Mesendoderm (in vitro differentiated cells): Measurements from ENCODE around the gene TLL2.

Experiments used
- DNase-seq: peaks from one replicate; pipeline ENCODE4 v3.0.0; 2013
- H2AK5ac ChIP-seq: 2 replicates; pipeline ENCODE4 v1.6.1; 2013; ENCODE audit warnings: low read length, inconsistent platforms
- H2BK120ac ChIP-seq: 2 replicates; pipeline ENCODE4 v1.6.1; 2013; ENCODE audit warnings: low read depth, mild to moderate bottlenecking, low read length, moderate library complexity, mixed read lengths
- H2BK15ac ChIP-seq: replicated peaks from 2 replicates; pipeline ENCODE4 v1.6.1; 2013; ENCODE audit warnings: low read depth, mild to moderate bottlenecking, moderate library complexity
- H2BK5ac ChIP-seq: 2 replicates; pipeline ENCODE4 v1.6.1; 2013; ENCODE audit warnings: low read length, inconsistent platforms
- H3K18ac ChIP-seq: 2 replicates; pipeline ENCODE4 v1.6.1; 2013; ENCODE audit warnings: mild to moderate bottlenecking, low read length, mixed read lengths
- H3K23ac ChIP-seq: one replicate; pipeline ENCODE4 v1.6.1; 2013; ENCODE audit warnings: low read length
- H3K27ac ChIP-seq: 2 replicates; pipeline ENCODE4 v1.5.1; 2013; ENCODE audit warnings: low read depth, mild to moderate bottlenecking, inconsistent platforms, low read length, moderate library complexity
- H3K27me3 ChIP-seq: 2 replicates; pipeline ENCODE4 v1.6.1; 2013; ENCODE audit warnings: low read length, control low read depth, mild to moderate bottlenecking, inconsistent platforms; ENCODE audit not compliant: insufficient read depth, poor library complexity
- H3K36me3 ChIP-seq: 2 replicates; pipeline ENCODE4 v1.6.1; 2013; ENCODE audit warnings: low read length, inconsistent platforms; ENCODE audit not compliant: control insufficient read depth, insufficient read depth
- H3K4ac ChIP-seq: one replicate; pipeline ENCODE4 v1.6.1; 2013; ENCODE audit warnings: low read depth, mild to moderate bottlenecking, low read length, moderate library complexity
- H3K4me1 ChIP-seq: 2 replicates; pipeline ENCODE4 v1.6.1; 2013; ENCODE audit warnings: low read depth, low read length, inconsistent platforms; ENCODE audit not compliant: control insufficient read depth
- H3K4me2 ChIP-seq: 2 replicates; pipeline ENCODE4 v1.6.1; 2013; ENCODE audit warnings: low read length
- H3K4me3 ChIP-seq: 2 replicates; pipeline ENCODE4 v1.5.1; 2013; ENCODE audit warnings: mild to moderate bottlenecking, low read length
- H3K56ac ChIP-seq: one replicate; pipeline ENCODE4 v1.6.1; 2013; ENCODE audit warnings: low read length
- H3K79me1 ChIP-seq: 2 replicates; pipeline ENCODE4 v1.6.1; 2013; ENCODE audit warnings: low read length, inconsistent platforms
- H3K79me2 ChIP-seq: 2 replicates; pipeline ENCODE4 v1.6.1; 2013; ENCODE audit warnings: mild to moderate bottlenecking, low read length; ENCODE audit not compliant: control insufficient read depth, insufficient read depth
- H3K9ac ChIP-seq: 2 replicates; pipeline ENCODE4 v1.6.1; 2013; ENCODE audit warnings: low read length, inconsistent platforms
- H4K5ac ChIP-seq: one replicate; pipeline ENCODE4 v1.6.1; 2013; ENCODE audit warnings: low read length
- H4K8ac ChIP-seq: one replicate; pipeline ENCODE4 v1.6.1; 2013; ENCODE audit warnings: low read depth, mild to moderate bottlenecking, control low read depth, low read length, moderate library complexity
- WGBS: extraction: QIAGEN DNeasy Blood & Tissue Kit; methylation state at CpG from one replicate; pipeline ENCODE4 v1.1.7; 2013; ENCODE audit warnings: low lambda C conversion rate, missing lambda C conversion rate; ENCODE audit not compliant: insufficient coverage; ENCODE audit errors: extremely low coverage; 5-methylcytosine and 5-hydroxymethylcytosine counted together

The TLL2 gene

GRCh38 chr10:96502561-96503282 is 11.0 kb downstream of the TLL2 start:
- Histone ChIP-seq H3K23ac (no peak overlapping the region), H2BK120ac (no peak overlapping the region), H3K4me1 (no peaks in the 10 kb centered on the region), H3K18ac (no peak overlapping the region), H3K27me3 (no peaks in the 10 kb centered on the region), H2BK5ac (no peak overlapping the region), H2BK15ac (no peak overlapping the region), H3K4ac (no peak overlapping the region), H3K36me3 (no peaks in the 10 kb centered on the region), H3K79me1 (no peaks in the 10 kb centered on the region), H4K8ac (no peak overlapping the region), H3K9ac (no peak overlapping the region), H2AK5ac (no peak overlapping the region), H3K4me2 (no peak overlapping the region), H3K79me2 (no peaks in the 10 kb centered on the region), H4K5ac (no peak overlapping the region), H3K27ac (no peak overlapping the region), H3K56ac (no peak overlapping the region), H3K4me3 (no peak overlapping the region)
- DNase-seq, result no peak
- no CpG with 5 or more reads among the region's 7 CpGs for WGBS

- H3K23ac ChIP-seq, result no peak overlapping the region
- no peak overlapping the region for H3K4me2 ChIP-seq
- H3K79me2 ChIP-seq, result no peaks in the 10 kb centered on the region
- H4K8ac ChIP-seq, result no peak overlapping the region
- H3K27me3 ChIP-seq, result no peaks in the 10 kb centered on the region
- H3K27ac ChIP-seq, result no peak overlapping the region
- no peak overlapping the region for H2BK120ac ChIP-seq
- no CpG with 5 or more reads among the region's 4 CpGs for WGBS
- H4K5ac ChIP-seq, result no peak overlapping the region
- no peak overlapping the region for H3K56ac ChIP-seq
- H2BK15ac ChIP-seq, result no peak overlapping the region
- H3K36me3 ChIP-seq, result no peaks in the 10 kb centered on the region
- no peaks in the 10 kb centered on the region for H3K79me1 ChIP-seq
- H3K18ac ChIP-seq, result no peak overlapping the region
- no peak overlapping the region for H2AK5ac ChIP-seq
- DNase-seq, result no peak
- no peak overlapping the region for H3K4ac ChIP-seq
- H3K9ac ChIP-seq, result no peak overlapping the region
- H2BK5ac ChIP-seq, result no peak overlapping the region
- no peak overlapping the region for H3K4me3 ChIP-seq
- H3K4me1 ChIP-seq, result no peaks in the 10 kb centered on the region
These were observed 11.7 kb downstream of the TLL2 start for GRCh38 chr10:96501985-96502384.

GRCh38 chr10:96500519-96500918 is 13.2 kb downstream of the TLL2 start:
- Histone ChIP-seq H3K4me1 (no peaks in the 10 kb centered on the region), H3K18ac (no peak overlapping the region), H3K27me3 (no peaks in the 10 kb centered on the region), H3K27ac (no peak overlapping the region), H2AK5ac (no peak overlapping the region), H3K79me1 (no peaks in the 10 kb centered on the region), H2BK15ac (no peak overlapping the region), H3K4me2 (no peak overlapping the region), H3K9ac (no peak overlapping the region), H3K79me2 (no peaks in the 10 kb centered on the region), H3K4ac (no peak overlapping the region), H3K56ac (no peak overlapping the region), H3K23ac (no peak overlapping the region), H2BK5ac (no peak overlapping the region), H4K8ac (no peak overlapping the region), H4K5ac (no peak overlapping the region), H3K4me3 (no peak overlapping the region), H2BK120ac (no peak overlapping the region), H3K36me3 (no peaks in the 10 kb centered on the region)
- no CpG with 5 or more reads among the region's 7 CpGs for WGBS
- DNase-seq, result no peak

GRCh38 chr10:96500050-96500449 is 13.7 kb downstream of the TLL2 start:
- no peak overlapping the region for H3K9ac ChIP-seq
- no peak for DNase-seq
- no peak overlapping the region for H3K27ac ChIP-seq
- H4K5ac ChIP-seq, result no peak overlapping the region
- H3K79me1 ChIP-seq, result no peaks in the 10 kb centered on the region
- H3K4me3 ChIP-seq, result no peak overlapping the region
- no CpG with 5 or more reads among the region's 3 CpGs for WGBS
- H2BK120ac ChIP-seq, result no peak overlapping the region
- H3K36me3 ChIP-seq, result no peaks in the 10 kb centered on the region
- H3K18ac ChIP-seq, result no peak overlapping the region
- no peak overlapping the region for H2BK15ac ChIP-seq
- H3K4me1 ChIP-seq, result no peaks in the 10 kb centered on the region
- no peak overlapping the region for H3K56ac ChIP-seq
- no peak overlapping the region for H3K4ac ChIP-seq
- H3K27me3 ChIP-seq, result no peaks in the 10 kb centered on the region
- H4K8ac ChIP-seq, result no peak overlapping the region
- no peaks in the 10 kb centered on the region for H3K79me2 ChIP-seq
- H3K23ac ChIP-seq, result no peak overlapping the region
- no peak overlapping the region for H3K4me2 ChIP-seq
- H2BK5ac ChIP-seq, result no peak overlapping the region
- H2AK5ac ChIP-seq, result no peak overlapping the region

GRCh38 chr10:96497391-96497790 is 16.3 kb downstream of the TLL2 start:
- Histone ChIP-seq H3K9ac (no peak overlapping the region), H2BK120ac (no peak overlapping the region), H3K4me1 (no peaks in the 10 kb centered on the region), H4K5ac (no peak overlapping the region), H2AK5ac (no peak overlapping the region), H2BK15ac (no peak overlapping the region), H3K18ac (no peak overlapping the region), H3K79me2 (no peaks in the 10 kb centered on the region), H4K8ac (no peak overlapping the region), H2BK5ac (no peak overlapping the region), H3K4me3 (no peak overlapping the region), H3K56ac (no peak overlapping the region), H3K79me1 (no peaks in the 10 kb centered on the region), H3K4ac (no peak overlapping the region), H3K27me3 (no peaks in the 10 kb centered on the region), H3K4me2 (no peak overlapping the region), H3K36me3 (no peaks in the 10 kb centered on the region), H3K23ac (no peak overlapping the region), H3K27ac (no peak overlapping the region)
- no peak for DNase-seq
- WGBS, result no CpG with 5 or more reads among the region's 5 CpGs
